ENCODE results near the gene RNF34.

GRCh38 chr12:121365416-121366062 lies 34.4 kb upstream of the RNF34 start:
- TF ChIP-seq CTCF (IDR thresholded peaks at IDR 0.05; ENCODE audit: low read depth, low read length) (no peak), POLR2A (IDR thresholded peaks at IDR 0.05; ENCODE audit: extremely low read depth, insufficient read length) (no peak), MYC (IDR thresholded peaks at IDR 0.05; ENCODE audit: low read depth, low read length) (no peak)
- TF ChIP-seq, protein P1, sequence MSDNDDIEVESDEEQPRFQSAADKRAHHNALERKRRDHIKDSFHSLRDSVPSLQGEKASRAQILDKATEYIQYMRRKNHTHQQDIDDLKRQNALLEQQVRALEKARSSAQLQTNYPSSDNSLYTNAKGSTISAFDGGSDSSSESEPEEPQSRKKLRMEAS (IDR thresholded peaks at IDR 0.05; ENCODE audit: low read depth, low read length) = no peak
